Adrenal gland (tissue), 12 donors: ENCODE data around the gene NUP93. TPM values are rescaled to one million over a fixed set of nuclear protein-coding genes. Genes with fewer than 3 reads are reported as not detected.

ENCODE experiments used
- DNase-seq, 7 donors: peaks; one replicate each; pipeline ENCODE4 v3.0.0-alpha.2; 2019 to 2020
- H3K27ac ChIP-seq, 5 donors: fragments of 200-600 bp; sonication (generic) in 4 of 5; 1 replicate in 3 of 5; 2 replicates in 2 of 5; pipeline versions ENCODE4 v1.5.1 to v1.8.0; 2016 to 2020; ENCODE audit warnings: mild to moderate bottlenecking in 1 of 5
- H3K27me3 ChIP-seq: fragments of 200-600 bp; 2 replicates; pipeline ENCODE4 v1.8.0; 2021
- H3K36me3 ChIP-seq, 2 donors: fragments of 200-600 bp; replicated peaks in 1 of 2; 1 replicate in 1 of 2; 2 replicates in 1 of 2; pipeline versions ENCODE4 v1.5.1 to v1.8.0; 2018 to 2022
- H3K4me1 ChIP-seq, 2 donors: fragments of 200-600 bp; replicated peaks in 1 of 2; 1 replicate in 1 of 2; 2 replicates in 1 of 2; pipeline versions ENCODE4 v1.5.1 to v1.8.0; 2018 to 2021
- H3K4me3 ChIP-seq, 4 donors: fragments of 200-600 bp; sonication (generic) in 3 of 4; one replicate each; pipeline ENCODE4 v1.5.1; 2016 to 2018
- H3K9me3 ChIP-seq, 3 donors: fragments of 200-600 bp; sonication (generic) in 1 of 3; replicated peaks in 1 of 3; 1 replicate in 2 of 3; 2 replicates in 1 of 3; pipeline versions ENCODE4 v1.5.1 to v1.8.0; 2016 to 2021
- POLR2A ChIP-seq, 2 donors: fragments of 450-650 bp; IDR thresholded peaks; one replicate each; pipeline ENCODE4 v1.6.1; 2017; ENCODE audit warnings: antibody characterized with exemption in 2 of 2, mild to moderate bottlenecking in 2 of 2, moderate library complexity in 1 of 2
- WGBS, 4 donors: extraction: QIAGEN DNeasy Blood & Tissue Kit in 2 of 4; methylation state at CpG; one replicate each; pipeline versions ENCODE4 v1.1.5 to v1.1.7; 2013 to 2017; 5-methylcytosine and 5-hydroxymethylcytosine counted together
- intact Hi-C, 2 donors: fragments of 100-400 bp; cut with DNase I; formaldehyde crosslinking; loops; one replicate each; pipeline versions ENCODE4 v1.14.1 to v1.15.0; 2022 to 2023
- polyA plus RNA-seq, 3 donors: library from polyadenylated mRNA; stranded (reverse); fragments of 200-250 nt in 2 of 3; fragments of 350-450 nt in 1 of 3; fragmentation: Illumina TruSeq in 1 of 3; extraction: RNeasy Lipid Tissue Mini Kit (QIAGEN cat#74804) in 1 of 3; gene quantifications; one replicate each; pipeline ENCODE4 v1.2.3, GENCODE V29; 2013 to 2014
- total RNA-seq, 9 donors: library from RNA; depleted of rRNA in 4 of 9; stranded (reverse); fragments of >200 nt in 4 of 9; fragments of 120-200 nt in 1 of 9; fragmentation: NEBNext Ultra II Directional in 1 of 9; extraction: Animal tissue kit (Norgen Biotek cat#: 25700) in 1 of 9; gene quantifications; one replicate each; pipeline versions ENCODE4 v1.1.0 to v1.2.4, GENCODE V29; 2013 to 2023
- TF ChIP-seq, protein P1 (sequence below), 6 experiments: fragments of 450-650 bp in 4 of 6; fragments of 200-600 bp in 2 of 6; sonication (generic) in 1 of 6; IDR thresholded peaks; 1 replicate in 5 of 6; 2 replicates in 1 of 6; pipeline versions ENCODE4 v1.5.1 to v1.8.0; 2016 to 2021; ENCODE audit warnings: antibody characterized with exemption in 6 of 6, mild to moderate bottlenecking in 2 of 6, moderate library complexity in 1 of 6
- donor health status: healthy with polysubstance abuse.
- donor health status: Bipolar disorder and iron deficiency.
- donor health status: DM: yes; HTN: yes; CAD: no.
- donor health status: DM: no; HTN: no; CAD: no.
- donor health status: DM: no; HTN: no; CAD: no.
- donor health status: DM: yes; HTN: yes; CAD: no.

NUP93 gene
- total and polyA plus RNA-seq, 12 donors = 29.3 to 71.1 (median 45.8) TPM

DNA sequence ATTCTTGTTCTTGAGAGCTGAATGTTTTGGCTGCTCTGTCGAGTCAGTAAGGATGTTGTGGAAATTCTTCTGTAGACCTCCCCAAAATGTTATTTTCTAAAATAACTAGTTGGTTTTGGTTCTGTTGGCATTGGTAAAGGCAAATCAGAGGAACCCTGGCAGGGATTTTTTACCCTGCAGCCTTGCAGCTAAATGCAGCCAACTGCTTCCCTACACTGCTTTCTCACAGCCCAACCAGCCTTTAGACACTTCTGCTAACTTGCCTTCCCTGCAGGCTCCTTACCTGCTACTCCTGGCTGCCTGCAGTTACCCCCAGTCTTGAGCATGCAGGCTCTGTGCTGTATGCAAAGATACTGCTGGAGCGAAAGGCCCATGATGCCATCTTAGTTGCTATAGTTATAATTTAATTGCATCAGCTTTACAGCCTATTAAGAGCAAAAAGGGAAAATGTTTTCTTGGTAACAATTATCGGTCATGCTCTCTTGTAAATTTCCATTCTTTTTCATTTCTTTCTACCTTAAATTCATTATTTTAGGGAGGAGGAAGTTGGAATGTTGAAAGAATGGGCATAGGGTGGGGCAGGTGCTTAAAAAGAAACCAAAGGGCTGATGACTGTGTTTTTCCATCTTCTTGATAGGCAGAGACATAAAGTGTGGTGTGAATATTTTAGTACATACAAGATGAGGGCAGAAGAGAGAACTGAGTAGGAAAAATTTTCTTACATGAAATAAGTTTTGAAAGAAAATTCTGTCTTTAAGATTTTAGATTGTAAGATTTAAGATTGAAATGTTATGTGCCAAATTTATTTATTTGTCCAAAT lies 20.0 kb downstream of the NUP93 start:
- WGBS, 4 donors = 81 to 96% (median 90%) methylated on average over 2 to 3 of the region's 3 CpGs
- Histone ChIP-seq H3K27ac (peak overlapping the region in 1 of 5 donors; percentile 8), H3K4me3 (no peak overlapping the region), H3K4me1 (peaks cover 23 to 39% of the 10 kb centered on the region in 2 donors), H3K9me3 (no peaks in the 10 kb centered on the region), H3K27me3 (no peaks in the 10 kb centered on the region), H3K36me3 (no peaks in the 10 kb centered on the region)
- DNase-seq = no peak
- TF ChIP-seq, protein P1, sequence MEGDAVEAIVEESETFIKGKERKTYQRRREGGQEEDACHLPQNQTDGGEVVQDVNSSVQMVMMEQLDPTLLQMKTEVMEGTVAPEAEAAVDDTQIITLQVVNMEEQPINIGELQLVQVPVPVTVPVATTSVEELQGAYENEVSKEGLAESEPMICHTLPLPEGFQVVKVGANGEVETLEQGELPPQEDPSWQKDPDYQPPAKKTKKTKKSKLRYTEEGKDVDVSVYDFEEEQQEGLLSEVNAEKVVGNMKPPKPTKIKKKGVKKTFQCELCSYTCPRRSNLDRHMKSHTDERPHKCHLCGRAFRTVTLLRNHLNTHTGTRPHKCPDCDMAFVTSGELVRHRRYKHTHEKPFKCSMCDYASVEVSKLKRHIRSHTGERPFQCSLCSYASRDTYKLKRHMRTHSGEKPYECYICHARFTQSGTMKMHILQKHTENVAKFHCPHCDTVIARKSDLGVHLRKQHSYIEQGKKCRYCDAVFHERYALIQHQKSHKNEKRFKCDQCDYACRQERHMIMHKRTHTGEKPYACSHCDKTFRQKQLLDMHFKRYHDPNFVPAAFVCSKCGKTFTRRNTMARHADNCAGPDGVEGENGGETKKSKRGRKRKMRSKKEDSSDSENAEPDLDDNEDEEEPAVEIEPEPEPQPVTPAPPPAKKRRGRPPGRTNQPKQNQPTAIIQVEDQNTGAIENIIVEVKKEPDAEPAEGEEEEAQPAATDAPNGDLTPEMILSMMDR (IDR thresholded peaks at IDR 0.05) = no peak
- TF ChIP-seq POLR2A (IDR thresholded peaks at IDR 0.05) = no peak
- intact Hi-C loops = no loop called here

DNA sequence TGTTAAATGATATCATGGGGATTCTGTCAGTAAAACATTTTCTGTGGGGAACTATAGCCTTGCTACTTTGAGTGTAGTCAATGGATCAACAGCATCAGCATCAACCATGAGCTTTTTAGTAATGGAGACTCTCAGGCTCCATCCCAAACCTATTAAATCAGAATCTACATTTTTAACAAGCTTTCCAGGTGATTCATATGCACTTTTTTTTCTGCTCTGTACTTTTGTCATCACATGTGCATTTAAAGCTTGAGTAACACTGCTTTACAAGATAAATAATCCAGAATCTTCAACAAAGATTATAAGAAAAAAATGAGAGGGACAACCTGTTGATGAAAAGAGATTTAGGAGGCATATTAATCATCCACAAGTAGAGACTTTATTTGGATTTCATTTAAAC lies 23.5 kb downstream of the NUP93 start:
- peaks cover 0 to 9% of the 10 kb centered on the region in 2 donors for H3K4me1 ChIP-seq
- TF ChIP-seq, protein P1 (IDR thresholded peaks at IDR 0.05) = no peak
- TF ChIP-seq POLR2A (IDR thresholded peaks at IDR 0.05) = no peak
- DNase-seq = no peak
- no peaks in the 10 kb centered on the region for H3K9me3 ChIP-seq
- H3K4me3 ChIP-seq = no peak overlapping the region
- H3K27me3 ChIP-seq = no peaks in the 10 kb centered on the region
- H3K27ac ChIP-seq = no peak overlapping the region
- intact Hi-C loops = no loop called here
- no peaks in the 10 kb centered on the region for H3K36me3 ChIP-seq

DNA sequence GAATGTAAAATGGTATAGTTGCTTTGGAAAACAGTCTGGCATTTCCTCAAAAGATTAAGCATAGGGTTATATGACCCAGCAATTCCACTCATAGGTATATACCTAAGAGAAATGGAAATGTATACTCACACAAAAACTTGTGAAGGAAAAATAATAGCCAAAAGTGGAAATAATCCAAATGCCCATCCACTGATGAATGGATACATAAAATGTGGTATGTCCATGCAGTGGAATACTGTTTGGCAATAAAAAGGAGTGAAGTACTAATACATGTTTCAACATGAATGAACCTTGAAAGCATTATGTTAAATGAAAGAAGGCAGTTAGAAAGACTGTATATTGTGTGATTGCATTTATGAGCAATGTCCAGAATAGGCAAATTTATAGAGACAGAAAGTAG lies 25.1 kb downstream of the NUP93 start:
- Histone ChIP-seq H3K4me3 (no peak overlapping the region), H3K36me3 (peaks cover 0 to 2% of the 10 kb centered on the region in 2 donors), H3K4me1 (peaks cover 0 to 7% of the 10 kb centered on the region in 2 donors), H3K9me3 (no peaks in the 10 kb centered on the region), H3K27ac (no peak overlapping the region), H3K27me3 (no peaks in the 10 kb centered on the region)
- TF ChIP-seq, protein P1 (IDR thresholded peaks at IDR 0.05) = no peak
- no peak for TF ChIP-seq POLR2A (IDR thresholded peaks at IDR 0.05)
- intact Hi-C loops = no loop called here
- no peak for DNase-seq

DNA sequence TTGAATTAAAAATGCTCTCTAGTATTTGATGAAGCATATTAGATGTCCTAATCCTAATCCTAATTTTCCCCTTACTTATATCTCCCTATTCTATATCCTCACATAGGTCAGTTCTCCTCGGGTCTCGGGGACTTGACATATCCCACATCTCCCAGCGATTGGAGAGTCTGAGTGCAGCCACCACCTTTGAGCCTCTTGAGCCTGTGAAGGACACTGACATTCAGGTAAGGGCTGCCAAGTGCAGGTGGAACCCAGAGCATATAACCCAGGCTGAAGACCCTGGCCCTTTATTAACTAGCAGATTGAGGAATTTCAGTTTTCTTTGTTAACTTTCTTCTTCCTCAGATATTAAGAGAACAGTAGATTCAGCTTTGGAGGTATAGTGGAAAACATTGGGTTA lies 28.5 kb downstream of the NUP93 start:
- Histone ChIP-seq H3K36me3 (peaks cover 0 to 9% of the 10 kb centered on the region in 2 donors), H3K9me3 (no peaks in the 10 kb centered on the region), H3K4me1 (no peaks in the 10 kb centered on the region), H3K27me3 (no peaks in the 10 kb centered on the region), H3K4me3 (no peak overlapping the region), H3K27ac (no peak overlapping the region)
- 82 to 98% (median 92%) methylated on average over 3 of the region's 3 CpGs for WGBS, 4 donors
- no peak for TF ChIP-seq POLR2A (IDR thresholded peaks at IDR 0.05)
- TF ChIP-seq, protein P1 (IDR thresholded peaks at IDR 0.05) = no peak
- intact Hi-C loops = no loop called here
- no peak for DNase-seq
